ENCODE data around the gene TBCCD1. TPM values are rescaled to one million over a fixed set of nuclear protein-coding genes. Genes with fewer than 3 reads are reported as not detected.
"Not testable (repeated sequence)": the region's sequence is repeated elsewhere in the genome, so short reads cannot be mapped to it uniquely, and the experiment has no call there.

TBCCD1 gene
- total RNA-seq, 1 donor from 2014 or later, result 14.6 TPM

DNA sequence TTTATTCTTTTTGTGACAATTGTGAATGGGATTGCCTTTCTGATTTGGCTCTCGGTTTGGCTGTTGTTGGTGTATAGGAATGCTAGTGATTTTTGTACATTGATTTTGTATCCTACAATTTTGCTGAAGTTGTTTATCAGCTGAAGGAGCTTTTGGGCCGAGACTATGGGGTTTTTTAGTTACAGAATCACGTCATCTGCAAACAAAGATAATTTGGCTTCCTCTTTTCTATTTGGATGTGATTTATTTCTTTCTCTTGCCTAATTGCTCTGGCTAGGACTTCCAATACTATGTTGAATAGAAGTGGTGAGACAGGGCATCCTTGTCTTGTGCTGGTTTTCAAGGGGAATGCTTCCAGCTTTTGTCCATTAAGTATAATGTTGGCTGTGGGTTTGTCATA lies 67.2 kb downstream of the TBCCD1 start:
- not testable (repeated sequence) for H3K9me3 ChIP-seq (ENCODE audit: control insufficient read depth in 3 of 3, low read length in 3 of 3); H3K27ac ChIP-seq (ENCODE audit: low read depth, low read length)

DNA sequence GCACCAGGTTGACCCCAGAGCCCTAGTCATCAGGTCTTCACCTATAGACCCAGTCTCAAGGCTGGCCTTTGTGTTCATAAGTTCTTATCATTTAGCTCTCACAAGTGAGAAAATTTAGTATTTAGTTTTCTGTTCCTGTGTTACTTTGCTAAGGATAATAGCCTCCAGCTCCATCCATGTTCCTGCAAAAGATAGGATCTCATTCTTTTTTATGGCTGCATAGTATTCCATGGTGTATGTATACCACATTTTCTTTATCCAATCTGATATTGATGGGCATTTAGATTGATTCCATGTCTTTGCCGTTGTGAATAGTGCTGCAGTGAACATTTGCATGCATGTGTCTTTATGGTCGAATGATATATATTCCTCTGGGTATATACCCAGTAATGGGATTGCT lies 69.1 kb downstream of the TBCCD1 start:
- not testable (repeated sequence) for H3K36me3 ChIP-seq (ENCODE audit: control insufficient read depth in 3 of 3, insufficient read depth in 3 of 3, low read length in 3 of 3); H3K27ac ChIP-seq (ENCODE audit: low read depth, low read length); H3K9ac ChIP-seq (ENCODE audit: low read depth in 1 of 3, low read length in 3 of 3); H3K4me3 ChIP-seq (ENCODE audit: low read length in 3 of 3); H3K27me3 ChIP-seq (ENCODE audit: control insufficient read depth in 3 of 3, insufficient read depth in 3 of 3, low read length in 3 of 3); H3K4me1 ChIP-seq (ENCODE audit: control insufficient read depth in 3 of 3, insufficient read depth in 3 of 3, low read length in 3 of 3); H3K9me3 ChIP-seq (ENCODE audit: control insufficient read depth in 3 of 3, low read length in 3 of 3)

More for the DNA sequence above, 67.2 kb downstream of the TBCCD1 start:
- H3K27me3 ChIP-seq (ENCODE audit: control insufficient read depth in 3 of 3, insufficient read depth in 3 of 3, low read length in 3 of 3); H3K9ac ChIP-seq (ENCODE audit: low read depth in 1 of 3, low read length in 3 of 3); H3K36me3 ChIP-seq (ENCODE audit: control insufficient read depth in 3 of 3, insufficient read depth in 3 of 3, low read length in 3 of 3); H3K4me1 ChIP-seq (ENCODE audit: control insufficient read depth in 3 of 3, insufficient read depth in 3 of 3, low read length in 3 of 3); H3K4me3 ChIP-seq (ENCODE audit: low read length in 3 of 3): not testable (repeated sequence)

DNA sequence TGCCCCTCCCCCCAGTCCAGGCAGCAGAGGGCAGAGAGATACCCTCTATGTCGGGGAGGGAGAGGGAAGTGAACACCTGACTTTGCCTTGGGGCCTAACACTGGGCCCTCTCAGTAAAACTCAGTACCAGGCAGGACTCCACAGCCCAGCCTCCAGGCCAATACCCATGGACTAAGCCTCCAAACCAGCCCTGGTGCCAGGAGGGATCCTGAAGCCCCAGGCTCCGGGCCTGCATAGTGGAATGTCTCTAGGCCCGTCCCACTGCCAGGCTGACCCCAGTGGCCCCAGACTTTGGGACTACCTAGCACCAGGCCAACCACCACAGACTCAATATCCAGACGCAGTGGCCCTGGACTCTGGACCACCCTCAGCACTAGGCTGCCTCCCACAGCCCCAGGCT lies 69.5 kb downstream of the TBCCD1 start:
- Histone ChIP-seq H3K4me1 (ENCODE audit: control insufficient read depth in 3 of 3, insufficient read depth in 3 of 3, low read length in 3 of 3) (peaks cover 0 to 5% (median 5%) of the 10 kb centered on the region in 3 donors), H3K36me3 (ENCODE audit: control insufficient read depth in 3 of 3, insufficient read depth in 3 of 3, low read length in 3 of 3) (no peaks in the 10 kb centered on the region), H3K27ac (ENCODE audit: low read depth, low read length) (no peak overlapping the region), H3K27me3 (ENCODE audit: control insufficient read depth in 3 of 3, insufficient read depth in 3 of 3, low read length in 3 of 3) (peaks cover 1 to 5% (median 2%) of the 10 kb centered on the region in 3 donors), H3K4me3 (ENCODE audit: low read length in 3 of 3) (no peak overlapping the region), H3K9ac (ENCODE audit: low read depth in 1 of 3, low read length in 3 of 3) (no peak overlapping the region), H3K9me3 (ENCODE audit: control insufficient read depth in 3 of 3, low read length in 3 of 3) (no peaks in the 10 kb centered on the region)

- H3K4me1 ChIP-seq (ENCODE audit: control insufficient read depth in 3 of 3, insufficient read depth in 3 of 3, low read length in 3 of 3), result peaks cover 0 to 5% (median 5%) of the 10 kb centered on the region in 3 donors
- H3K4me3 ChIP-seq (ENCODE audit: low read length in 3 of 3), result no peak overlapping the region
- no peak overlapping the region for H3K9ac ChIP-seq (ENCODE audit: low read depth in 1 of 3, low read length in 3 of 3)
- H3K36me3 ChIP-seq (ENCODE audit: control insufficient read depth in 3 of 3, insufficient read depth in 3 of 3, low read length in 3 of 3), result no peaks in the 10 kb centered on the region
- no peak overlapping the region for H3K27ac ChIP-seq (ENCODE audit: low read depth, low read length)
- no peaks in the 10 kb centered on the region for H3K9me3 ChIP-seq (ENCODE audit: control insufficient read depth in 3 of 3, low read length in 3 of 3)
- H3K27me3 ChIP-seq (ENCODE audit: control insufficient read depth in 3 of 3, insufficient read depth in 3 of 3, low read length in 3 of 3), result peaks cover 0 to 3% (median 2%) of the 10 kb centered on the region in 3 donors
Observed at GRCh38 chr3:186496635-186497034, 70.5 kb downstream of the TBCCD1 start.

Other genes starting within 250 kb of the TBCCD1 start
- gene DGKG, start 205.1 kb downstream of the TBCCD1 start, total RNA-seq, result 2.6 TPM
- 1.0 TPM for gene CRYGS, start 23.0 kb downstream of the TBCCD1 start, total RNA-seq
- 24.5 TPM for gene DNAJB11, start 3.4 kb upstream of the TBCCD1 start, total RNA-seq
- gene AHSG, start 45.7 kb upstream of the TBCCD1 start, total RNA-seq, result 0.52 TPM
- gene FETUB, start 73.1 kb upstream of the TBCCD1 start, total RNA-seq, result not detected
- not detected for gene HRG, start 98.7 kb upstream of the TBCCD1 start, total RNA-seq
- gene KNG1, start 150.0 kb upstream of the TBCCD1 start, total RNA-seq, result 0.52 TPM
- gene EIF4A2, start 216.2 kb upstream of the TBCCD1 start, total RNA-seq, result 795 TPM
- gene RFC4, start 239.1 kb upstream of the TBCCD1 start, total RNA-seq, result 23.5 TPM